Ovary (tissue), 3 donors: Measurements from ENCODE around the gene KCNK2.

Experiments
- CTCF ChIP-seq, 3 donors: fragments of 450-650 bp in 2 of 3; fragments of 200-600 bp in 1 of 3; IDR thresholded peaks; one replicate each; pipeline versions ENCODE4 v1.5.1 to v1.8.0; 2016 to 2022; ENCODE audit warnings: antibody characterized with exemption in 3 of 3, mild to moderate bottlenecking in 1 of 3
- EP300 ChIP-seq: sonication (generic); formaldehyde crosslinking; IDR thresholded peaks from one replicate; pipeline ENCODE4 v1.6.1; 2017; ENCODE audit warnings: antibody characterized with exemption
- POLR2A ChIP-seq: fragments of 450-650 bp; IDR thresholded peaks from one replicate; pipeline ENCODE4 v1.6.1; 2017; ENCODE audit warnings: antibody characterized with exemption, mild to moderate bottlenecking, moderate library complexity
- donor health status: DM: no; HTN: no; CAD: no.

DNA sequence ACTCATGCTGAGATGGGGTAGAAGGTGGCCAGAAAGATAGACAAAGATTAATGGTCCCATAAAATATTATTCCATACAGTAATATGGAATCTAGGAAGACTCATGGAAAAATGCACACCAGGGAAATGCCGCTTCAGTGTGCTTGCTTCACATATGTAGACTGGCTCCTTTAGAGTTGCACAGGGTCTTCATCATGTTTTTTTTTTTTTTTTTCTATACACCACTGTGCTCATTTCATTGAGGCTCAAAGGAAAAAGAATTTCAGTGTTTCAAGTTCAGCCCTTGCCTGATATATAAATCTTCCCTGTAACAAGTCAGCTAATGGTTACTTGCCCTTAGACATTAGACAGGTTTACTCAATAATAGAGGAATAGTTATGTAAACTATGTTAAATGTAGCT is 33.2 kb downstream of the KCNK2 start:
- no peak for TF ChIP-seq CTCF (IDR thresholded peaks at IDR 0.05)
- TF ChIP-seq POLR2A = no peak
- TF ChIP-seq EP300 = no peak
